HEK293 (cell line): Measurements from ENCODE around the gene ANAPC5.

ENCODE experiments used
- CTCF ChIA-PET: fragments of 350-600 bp; formaldehyde crosslinking; extraction: SDS; loops from one replicate; lab custom pipeline; 2021; ENCODE audit warnings: antibody characterized with exemption; lab: Yijun Ruan, JAX
- POLR2A ChIA-PET: fragments of 300-600 bp; formaldehyde crosslinking; extraction: SDS; loops from one replicate; lab custom pipeline; 2020; ENCODE audit warnings: antibody characterized with exemption, inconsistent platforms; lab: Yijun Ruan, JAX
- H3K27ac ChIP-seq: fragments of 200-500 bp; sonication (Bioruptor generic); 2 replicates; pipeline ENCODE4 v1.5.1; 2014; ENCODE audit warnings: low read depth, low read length, control low read depth, inconsistent platforms; ENCODE audit errors: extremely low read depth
- H3K36me3 ChIP-seq, 2 experiments: fragments of 200-500 bp in 1 of 2; sonication (Bioruptor generic) in 1 of 2; 1 replicate in 1 of 2; 2 replicates in 1 of 2; pipeline ENCODE4 v1.5.1; 2014 to 2017; ENCODE audit warnings: inconsistent platforms in 2 of 2, low read length in 2 of 2; ENCODE audit not compliant: control insufficient read depth in 2 of 2, insufficient read depth in 1 of 2
- H3K4me1 ChIP-seq: fragments of 200-500 bp; sonication (Bioruptor generic); 2 replicates; pipeline ENCODE4 v1.5.1; 2014; ENCODE audit warnings: mild to moderate bottlenecking, low read length, inconsistent platforms; ENCODE audit not compliant: control insufficient read depth, insufficient read depth
- H3K4me3 ChIP-seq: 2 replicates; pipeline ENCODE4 v1.5.1; 2011; ENCODE audit warnings: low read depth, mild to moderate bottlenecking, control low read depth, low read length, moderate library complexity
- H3K9me3 ChIP-seq: fragments of 200-500 bp; sonication (Bioruptor generic); 2 replicates; pipeline ENCODE4 v1.5.1; 2014; ENCODE audit warnings: low read depth, low read length, inconsistent platforms; ENCODE audit not compliant: control insufficient read depth, insufficient read depth
- KLF16 ChIP-seq: fragments of 450-650 bp; formaldehyde crosslinking; IDR thresholded peaks from 2 replicates; pipeline ENCODE4 v1.5.1; 2017; ENCODE audit warnings: missing biosample characterization, missing genetic modification characterization
- KLF9 ChIP-seq: fragments of 450-650 bp; formaldehyde crosslinking; IDR thresholded peaks from 2 replicates; pipeline ENCODE4 v1.5.1; 2016; ENCODE audit warnings: missing biosample characterization, missing genetic modification characterization, low read depth
- MYNN ChIP-seq: fragments of 450-650 bp; formaldehyde crosslinking; IDR thresholded peaks from 2 replicates; pipeline ENCODE4 v1.5.1; 2016; ENCODE audit warnings: missing biosample characterization, missing genetic modification characterization, borderline replicate concordance
- OSR2 ChIP-seq: fragments of 450-650 bp; formaldehyde crosslinking; IDR thresholded peaks from 2 replicates; pipeline ENCODE4 v1.5.1; 2016; ENCODE audit warnings: missing biosample characterization, missing genetic modification characterization
- PRDM4 ChIP-seq: fragments of 450-650 bp; formaldehyde crosslinking; IDR thresholded peaks from 2 replicates; pipeline ENCODE4 v1.5.1; 2017; ENCODE audit warnings: missing biosample characterization, missing genetic modification characterization
- PRDM6 ChIP-seq: fragments of 450-650 bp; formaldehyde crosslinking; IDR thresholded peaks from 2 replicates; pipeline ENCODE4 v1.5.1; 2017; ENCODE audit warnings: missing biosample characterization, missing genetic modification characterization
- TCF7L2 ChIP-seq: IDR thresholded peaks from 2 replicates; pipeline ENCODE4 v1.6.1; 2011; ENCODE audit warnings: low read depth, mild to moderate bottlenecking, inconsistent platforms, low read length, moderate library complexity, borderline replicate concordance
- ZBTB1 ChIP-seq: fragments of 450-650 bp; formaldehyde crosslinking; IDR thresholded peaks from 2 replicates; pipeline ENCODE4 v1.5.1; 2016; ENCODE audit warnings: missing biosample characterization, missing genetic modification characterization
- ZBTB48 ChIP-seq: fragments of 450-650 bp; formaldehyde crosslinking; IDR thresholded peaks from 2 replicates; pipeline ENCODE4 v1.5.1; 2016; ENCODE audit warnings: missing biosample characterization, missing genetic modification characterization
- ZNF148 ChIP-seq: fragments of 450-650 bp; formaldehyde crosslinking; IDR thresholded peaks from 2 replicates; pipeline ENCODE4 v1.5.0; 2017; ENCODE audit warnings: missing biosample characterization, missing genetic modification characterization, borderline replicate concordance
- ZNF155 ChIP-seq: fragments of 450-650 bp; formaldehyde crosslinking; IDR thresholded peaks from 2 replicates; pipeline ENCODE4 v1.5.1; 2016; ENCODE audit warnings: missing biosample characterization, missing genetic modification characterization
- ZNF175 ChIP-seq: fragments of 450-650 bp; formaldehyde crosslinking; IDR thresholded peaks from 2 replicates; pipeline ENCODE4 v1.5.1; 2016; ENCODE audit warnings: missing biosample characterization, missing genetic modification characterization
- ZNF274 ChIP-seq, 2 experiments: fragments of 200-500 bp in 1 of 2; fragments of 450-650 bp in 1 of 2; sonication (Bioruptor generic) in 1 of 2; formaldehyde crosslinking in 1 of 2; IDR thresholded peaks; 2 replicates each; pipeline versions ENCODE4 v1.5.1 to v1.6.1; 2014 to 2016; ENCODE audit warnings: borderline replicate concordance in 1 of 2, inconsistent platforms in 1 of 2, low read length in 1 of 2, missing biosample characterization in 1 of 2, missing genetic modification characterization in 1 of 2
- ZNF302 ChIP-seq: fragments of 450-650 bp; formaldehyde crosslinking; IDR thresholded peaks from 2 replicates; pipeline ENCODE4 v1.5.1; 2016; ENCODE audit warnings: missing biosample characterization, missing genetic modification characterization, low read depth
- ZNF335 ChIP-seq: fragments of 450-650 bp; formaldehyde crosslinking; conservative IDR thresholded peaks from 2 replicates; pipeline ENCODE4 v1.5.1; 2016; ENCODE audit warnings: missing biosample characterization, missing genetic modification characterization
- ZNF362 ChIP-seq: fragments of 450-650 bp; formaldehyde crosslinking; IDR thresholded peaks from 2 replicates; pipeline ENCODE4 v1.5.1; 2016; ENCODE audit warnings: missing biosample characterization, missing genetic modification characterization
- ZNF423 ChIP-seq: fragments of 450-650 bp; formaldehyde crosslinking; IDR thresholded peaks from 2 replicates; pipeline ENCODE4 v1.5.1; 2016; ENCODE audit warnings: missing biosample characterization, missing genetic modification characterization
- ZNF501 ChIP-seq: fragments of 450-650 bp; formaldehyde crosslinking; IDR thresholded peaks from 2 replicates; pipeline ENCODE4 v1.5.1; 2016; ENCODE audit warnings: missing biosample characterization, missing genetic modification characterization
- ZNF530 ChIP-seq: fragments of 450-650 bp; formaldehyde crosslinking; IDR thresholded peaks from 2 replicates; pipeline ENCODE4 v1.5.1; 2016; ENCODE audit warnings: low read depth, missing biosample characterization, missing genetic modification characterization
- ZNF76 ChIP-seq: fragments of 450-650 bp; formaldehyde crosslinking; IDR thresholded peaks from 2 replicates; pipeline ENCODE4; 2016; ENCODE audit warnings: low read depth, missing biosample characterization, missing genetic modification characterization, borderline replicate concordance

Gene ANAPC5

GRCh38 chr12:121330195-121330594, 22.0 kb downstream of the ANAPC5 start (continued):
- TF ChIP-seq ZNF362 (tag by site-specific recombination) (no peak), MYNN (tag by site-specific recombination) (no peak), PRDM4 (tag by site-specific recombination) (no peak), ZNF423 (tag by site-specific recombination) (no peak), PRDM6 (no peak)
- TF ChIP-seq, all 188 proteins: peak for 0

GRCh38 chr12:121328620-121329019, 23.6 kb downstream of the ANAPC5 start:
- CTCF ChIA-PET: interaction anchor here (0.6 kb wide), 1 partner anchor 9 kb away, joined by 3 read pairs; no protein-coding TSS in a partner anchor

More at GRCh38 chr12:121328620-121329019, 23.6 kb downstream of the ANAPC5 start:
- POLR2A ChIA-PET: interaction anchor here (0.7 kb wide), 1 partner anchor 24 kb away, joined by 4 read pairs; no protein-coding TSS in a partner anchor
- TF ChIP-seq ZNF148 (no peak), ZNF155 (no peak), KLF16 (tag by site-specific recombination) (no peak), ZNF175 (tag by site-specific recombination) (no peak), OSR2 (tag by site-specific recombination) (no peak), TCF7L2 (no peak), ZNF501 (tag by site-specific recombination) (no peak), ZNF302 (tag by site-specific recombination) (no peak), KLF9 (tag by site-specific recombination) (no peak), ZNF274 (IDR thresholded peaks at IDR 0.05; ENCODE audit: low read length) (no peak), ZNF274 (tag by site-specific recombination; IDR thresholded peaks at IDR 0.05; ENCODE audit: borderline replicate concordance) (no peak), ZBTB1 (tag by site-specific recombination) (no peak), ZNF530 (tag by site-specific recombination) (no peak), ZBTB48 (tag by site-specific recombination) (no peak), ZNF76 (tag by site-specific recombination) (no peak), ZNF335 (tag by site-specific recombination) (no peak)
- Histone ChIP-seq H3K4me3 (no peak overlapping the region), H3K36me3 (peaks cover 68 to 94% of the 10 kb centered on the region in 2 experiments), H3K4me1 (no peaks in the 10 kb centered on the region), H3K27ac (no peak overlapping the region), H3K9me3 (no peaks in the 10 kb centered on the region)
